Right lobe of liver (tissue), 6 donors: ENCODE results near the gene RELCH. TPM values are rescaled to one million over a fixed set of nuclear protein-coding genes. Genes with fewer than 3 reads are reported as not detected.

Source experiments
- ATAC-seq, 4 donors: fragments of 200-7000 bp; cut with Tn5 transposase; one replicate each; pipeline ENCODE4 v1.9.1; 2020; ENCODE audit warnings: mild to moderate bottlenecking in 4 of 4, moderate library complexity in 4 of 4
- DNase-seq, 3 donors: peaks; one replicate each; pipeline ENCODE4 v3.0.0-alpha.2; 2020
- H3K27ac ChIP-seq, 3 donors: fragments of 200-600 bp; one replicate each; pipeline ENCODE4 v1.8.0; 2022
- H3K27me3 ChIP-seq, 2 donors: fragments of 200-600 bp; one replicate each; pipeline ENCODE4 v1.8.0; 2022
- H3K36me3 ChIP-seq, 4 donors: fragments of 200-600 bp; sonication (generic) in 1 of 4; one replicate each; pipeline versions ENCODE4 v1.5.1 to v1.8.0; 2017 to 2022; ENCODE audit warnings: control low read depth in 1 of 4
- H3K4me1 ChIP-seq, 4 donors: fragments of 200-600 bp; sonication (generic) in 1 of 4; one replicate each; pipeline versions ENCODE4 v1.5.1 to v1.8.0; 2017 to 2022; ENCODE audit warnings: control low read depth in 1 of 4
- H3K4me3 ChIP-seq, 3 donors: fragments of 200-600 bp; one replicate each; pipeline ENCODE4 v1.8.0; 2022
- H3K9me3 ChIP-seq, 4 donors: fragments of 200-600 bp; sonication (generic) in 1 of 4; one replicate each; pipeline versions ENCODE4 v1.5.1 to v1.8.0; 2017 to 2022; ENCODE audit warnings: control low read depth in 1 of 4
- CTCF ChIP-seq, 4 donors: fragments of 200-600 bp in 3 of 4; fragments of 450-650 bp in 1 of 4; IDR thresholded peaks; one replicate each; pipeline versions ENCODE4 v1.5.1 to v1.8.0; 2016 to 2022; ENCODE audit warnings: antibody characterized with exemption in 4 of 4, mild to moderate bottlenecking in 2 of 4
- POLR2A ChIP-seq: fragments of 450-650 bp; IDR thresholded peaks from one replicate; pipeline ENCODE4 v1.6.1; 2017; ENCODE audit warnings: antibody characterized with exemption, mild to moderate bottlenecking
- WGBS: methylation state at CpG from one replicate; pipeline ENCODE4 v1.1.6; 2018; ENCODE audit warnings: low coverage, low lambda C conversion rate; ENCODE audit not compliant: insufficient coverage; ENCODE audit errors: missing lambda C conversion rate; 5-methylcytosine and 5-hydroxymethylcytosine counted together
- intact Hi-C, 2 donors: fragments of 100-400 bp; cut with DNase I; formaldehyde crosslinking; loops; one replicate each; pipeline versions ENCODE4 v1.11.2 to v1.14.1; 2022
- total RNA-seq, 6 experiments: library from RNA; depleted of rRNA in 2 of 6; stranded (reverse); fragments of >200 nt in 2 of 6; fragmentation: NEBNext Ultra II Directional in 3 of 6; extraction: Animal tissue kit (Norgen Biotek cat#: 25700) in 3 of 6; gene quantifications; one replicate each; pipeline versions ENCODE4 v1.1.0 to v1.2.4, GENCODE V29; 2016 to 2023
- donor health status: DM: no; HTN: yes; CAD: no.
- donor health status: DM: no; HTN: no; CAD: no.
- donor health status: DM: no; HTN: no; CAD: no.
- donor health status: DM: no; HTN: yes; CAD: no.
- donor health status: DM: no; HTN: yes; CAD: no.

RELCH gene
- total RNA-seq, 6 experiments from 2014 or later = 9.7 to 16.7 (median 11.5) TPM

DNA sequence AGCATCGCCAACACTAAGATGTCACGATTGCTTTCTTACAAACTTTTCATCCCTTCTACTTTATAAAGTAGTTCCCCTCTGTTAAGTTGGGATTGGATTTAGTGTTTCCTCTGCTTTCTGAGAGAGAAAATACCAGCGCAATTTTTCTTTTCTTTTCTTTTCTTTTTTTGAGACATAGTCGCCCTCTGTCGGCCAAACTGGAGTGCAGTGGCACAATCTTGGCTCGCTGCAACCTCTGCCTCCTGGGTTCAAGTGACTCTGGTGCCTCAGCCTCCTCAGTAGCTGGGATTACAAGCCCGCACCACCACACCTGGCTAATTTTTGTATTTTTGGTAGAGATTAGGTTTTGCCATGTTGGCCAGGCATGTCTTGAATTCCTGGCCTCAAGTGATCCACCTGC lies 9.0 kb downstream of the RELCH start:
- H3K9me3 ChIP-seq = no peaks in the 10 kb centered on the region
- DNase-seq = no peak
- TF ChIP-seq CTCF (IDR thresholded peaks at IDR 0.05) (no peak), POLR2A (no peak)
- no peak overlapping the region for H3K27ac ChIP-seq
- ATAC-seq = no peak
- intact Hi-C loops = loop anchor here in 1 of 2 donors (10.0 kb wide), 1 partner anchor 49 kb away; no protein-coding TSS in a partner anchor
- no peaks in the 10 kb centered on the region for H3K4me1 ChIP-seq
- no peak overlapping the region for H3K4me3 ChIP-seq
- no peaks in the 10 kb centered on the region for H3K36me3 ChIP-seq
- H3K27me3 ChIP-seq = no peaks in the 10 kb centered on the region
- 90% methylated on average over 7 of the region's 7 CpGs for WGBS

- TF ChIP-seq CTCF (IDR thresholded peaks at IDR 0.05) = no peak
- TF ChIP-seq POLR2A = no peak
- no peaks in the 10 kb centered on the region for H3K27me3 ChIP-seq
- DNase-seq (no peak), ATAC-seq (no peak)
- intact Hi-C loops = loop anchor here in 1 of 2 donors (10.0 kb wide), 1 partner anchor 48 kb away; no protein-coding TSS in a partner anchor
- no peaks in the 10 kb centered on the region for H3K36me3 ChIP-seq
- H3K27ac ChIP-seq = no peak overlapping the region
- H3K4me1 ChIP-seq = no peaks in the 10 kb centered on the region
- no peaks in the 10 kb centered on the region for H3K9me3 ChIP-seq
- no peak overlapping the region for H3K4me3 ChIP-seq
Measured at GRCh38 chr18:62196980-62197379, 9.9 kb downstream of the RELCH start.

DNA sequence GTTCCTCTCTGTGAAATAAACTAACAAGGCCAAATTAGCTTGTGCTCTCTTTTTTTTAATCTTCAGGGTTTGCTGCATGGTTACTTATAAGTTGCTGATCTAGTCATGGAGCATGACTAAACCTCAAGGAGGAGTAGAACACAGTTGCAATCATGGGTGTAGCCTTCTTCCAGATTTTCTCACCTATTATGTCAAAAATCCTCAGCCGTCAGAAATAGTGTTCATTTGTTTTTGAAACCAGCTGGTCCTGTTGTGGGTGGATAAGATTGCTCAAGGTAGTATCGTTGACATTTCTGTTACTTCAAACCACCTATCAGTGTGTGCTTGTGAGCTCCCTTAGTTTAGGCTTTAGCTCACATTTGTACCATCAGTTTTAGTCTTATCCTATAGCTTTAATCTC lies 11.2 kb downstream of the RELCH start:
- H3K9me3 ChIP-seq = no peaks in the 10 kb centered on the region
- no peak for TF ChIP-seq CTCF (IDR thresholded peaks at IDR 0.05)
- TF ChIP-seq POLR2A = no peak
- DNase-seq = no peak
- WGBS = 42% methylated on average over 2 of the region's 2 CpGs
- H3K4me1 ChIP-seq = no peaks in the 10 kb centered on the region
- H3K36me3 ChIP-seq = no peaks in the 10 kb centered on the region
- H3K27me3 ChIP-seq = no peaks in the 10 kb centered on the region
- no peak overlapping the region for H3K4me3 ChIP-seq
- intact Hi-C loops = loop anchor here in 1 of 2 donors (10.0 kb wide), 1 partner anchor 47 kb away; no protein-coding TSS in a partner anchor
- no peak overlapping the region for H3K27ac ChIP-seq
- ATAC-seq = no peak

GRCh38 chr18:62199629-62200028 lies 12.6 kb downstream of the RELCH start:
- DNase-seq = no peak
- H3K36me3 ChIP-seq = no peaks in the 10 kb centered on the region
- intact Hi-C loops = loop anchor here in 1 of 2 donors (10.0 kb wide), 1 partner anchor 45 kb away; no protein-coding TSS in a partner anchor
- WGBS = 96% methylated on average over 2 of the region's 2 CpGs
- no peak for ATAC-seq
- H3K27ac ChIP-seq = no peak overlapping the region
- TF ChIP-seq POLR2A (no peak), CTCF (IDR thresholded peaks at IDR 0.05) (no peak)
- H3K4me1 ChIP-seq = no peaks in the 10 kb centered on the region
- no peak overlapping the region for H3K4me3 ChIP-seq
- no peaks in the 10 kb centered on the region for H3K9me3 ChIP-seq
- H3K27me3 ChIP-seq = no peaks in the 10 kb centered on the region
